ELR (cell line): Measurements from ENCODE around the gene HOXA4.

Source experiments
- DNase-seq: peaks from one replicate; pipeline ENCODE4 v3.0.0-alpha.2; 2015; ENCODE audit warnings: low read depth

The HOXA4 gene

GRCh38 chr7:27092819-27093110 lies 37.8 kb downstream of the HOXA4 start:
- DNase-seq, result no peak

- no peak for DNase-seq
Measured at GRCh38 chr7:27091941-27092818, 38.4 kb downstream of the HOXA4 start.

GRCh38 chr7:27091105-27091504 lies 39.5 kb downstream of the HOXA4 start:
- DNase-seq, result no peak

GRCh38 chr7:27088002-27088922 lies 42.3 kb downstream of the HOXA4 start:
- no peak for DNase-seq

GRCh38 chr7:27083646-27084045 lies 46.9 kb downstream of the HOXA4 start:
- DNase-seq, result no peak

- DNase-seq, result peak; percentile 62
Measured at GRCh38 chr7:27082171-27082570, 48.4 kb downstream of the HOXA4 start.

- peak; percentile 66 for DNase-seq
Measured at GRCh38 chr7:27080844-27081436, 49.6 kb downstream of the HOXA4 start.

GRCh38 chr7:27079234-27079975 lies 51.2 kb downstream of the HOXA4 start:
- no peak for DNase-seq

GRCh38 chr7:27078616-27079233 lies 51.8 kb downstream of the HOXA4 start:
- DNase-seq, result peak; percentile 39
